HG02852 (cell line): ENCODE results near the gene PA2G4.
A peak's percentile ranks its signal among the peaks of the same experiment; 100 is the strongest.
"Not testable (repeated sequence)": the region's sequence is repeated elsewhere in the genome, so short reads cannot be mapped to it uniquely, and the experiment has no call there.

Experiments used
- ATAC-seq: cut with Tn5 transposase; IDR thresholded peaks from one replicate; pipeline ENCODE4 v1.9.1; 2021; ENCODE audit warnings: mild to moderate bottlenecking, moderate library complexity; ENCODE audit not compliant: unreplicated experiment

The PA2G4 gene

GRCh38 chr12:56104109-56104814 is at the start of gene PA2G4:
Gene PA2G4, plus strand, starts transcription at chr12:56104559. Its CDS starts 179 bp downstream, at chr12:56104738.
- ATAC-seq: peak; percentile 96

DNA sequence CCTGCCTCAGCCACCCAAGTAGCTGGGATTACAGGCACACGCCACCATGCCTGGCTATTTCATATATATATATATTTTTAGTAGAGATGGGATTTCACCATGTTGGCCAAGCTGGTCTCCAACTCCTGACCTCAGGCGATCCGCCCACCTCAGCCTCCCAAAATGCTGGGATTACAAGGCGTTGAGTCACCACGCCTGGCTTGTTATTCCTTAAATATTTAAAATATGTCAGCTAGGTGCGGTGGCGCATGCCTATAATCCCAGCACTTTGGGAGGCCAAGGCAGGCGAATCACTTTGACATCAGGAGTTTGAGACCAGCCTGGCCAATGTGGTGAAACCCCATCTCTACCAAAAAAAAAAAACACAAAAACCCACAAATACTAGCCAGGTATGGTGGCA is 44.4 kb upstream of the PA2G4 start:
- ATAC-seq: not testable (repeated sequence)

GRCh38 chr12:56061982-56062381 is 42.4 kb upstream of the PA2G4 start:
- no peak for ATAC-seq

- ATAC-seq: no peak
Measured at GRCh38 chr12:56062996-56063395, 41.4 kb upstream of the PA2G4 start.

DNA sequence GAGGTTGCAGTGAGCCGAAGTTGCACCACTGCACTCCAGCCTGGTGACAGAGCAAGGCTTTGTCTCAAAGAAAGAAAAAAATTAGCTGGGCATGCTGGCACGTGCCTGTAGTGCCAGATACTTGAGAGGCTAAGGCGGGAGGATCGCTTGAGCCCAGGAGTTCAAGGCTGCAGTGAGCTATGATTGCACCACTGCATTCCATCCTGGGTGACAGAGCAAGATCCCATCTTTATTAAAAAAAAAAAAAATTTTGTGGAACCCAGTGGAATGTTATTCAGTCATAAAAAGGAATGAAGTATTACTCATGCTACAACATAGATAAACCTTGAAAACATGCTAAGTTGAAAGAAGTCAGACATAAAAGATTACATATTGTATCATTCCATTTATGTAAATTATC is 32.7 kb upstream of the PA2G4 start:
- ATAC-seq: no peak

GRCh38 chr12:56074396-56074795 is 30.0 kb upstream of the PA2G4 start:
- no peak for ATAC-seq

GRCh38 chr12:56077966-56078365 is 26.4 kb upstream of the PA2G4 start:
- ATAC-seq: not testable (repeated sequence)

- no peak for ATAC-seq
Measured at GRCh38 chr12:56078427-56078826, 25.9 kb upstream of the PA2G4 start.

DNA sequence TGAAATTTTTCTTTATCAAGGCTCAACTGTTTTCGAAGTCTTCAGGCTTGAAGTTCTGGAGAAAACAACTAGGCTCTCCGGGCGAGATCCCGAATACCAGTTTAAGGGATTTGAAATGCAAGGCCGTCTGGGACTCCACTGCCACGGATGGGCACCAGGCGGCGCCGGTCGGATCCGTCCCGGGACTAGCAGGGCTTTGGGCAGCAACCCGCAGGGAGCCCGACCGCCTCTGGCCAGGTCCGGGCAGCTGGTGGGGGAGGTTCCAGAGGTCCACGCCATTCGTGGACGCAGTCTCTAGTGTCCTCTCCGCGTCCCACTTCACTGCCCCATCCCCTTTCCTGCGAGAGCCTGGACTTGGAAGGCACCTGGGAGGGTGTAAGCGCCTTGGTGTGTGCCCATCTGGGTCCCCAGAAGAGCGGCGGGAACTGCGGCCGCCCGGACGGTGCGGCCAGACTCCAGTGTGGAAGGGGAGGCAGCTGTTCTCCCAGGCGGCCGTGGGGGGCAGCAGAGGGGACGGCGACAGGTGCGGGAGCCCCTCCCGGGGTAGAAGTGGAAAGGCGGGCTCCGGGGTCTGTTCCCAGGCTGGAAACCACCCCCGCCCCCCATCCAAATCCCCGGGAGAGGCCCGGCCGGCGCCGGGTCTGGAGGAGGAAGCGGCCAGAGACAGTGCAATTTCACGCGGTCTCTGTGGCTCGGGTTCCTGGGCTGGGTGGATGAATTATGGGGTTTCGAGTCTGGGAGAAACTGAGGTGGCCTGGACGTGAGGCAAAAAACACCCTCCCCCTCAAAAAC is 25.2 kb upstream of the PA2G4 start:
- ATAC-seq: peak; percentile 48

- peak; percentile 33 for ATAC-seq
Measured at GRCh38 chr12:56079723-56080555, 24.4 kb upstream of the PA2G4 start, which contains the start of gene ERBB3. Gene ERBB3, plus strand, starts transcription at chr12:56080165. Its CDS starts 136 bp downstream, at chr12:56080301.

GRCh38 chr12:56080556-56081138 is 23.7 kb upstream of the PA2G4 start:
- ATAC-seq: no peak

GRCh38 chr12:56081393-56082347 is 22.7 kb upstream of the PA2G4 start:
- no peak for ATAC-seq

GRCh38 chr12:56082382-56082781 is 22.0 kb upstream of the PA2G4 start:
- ATAC-seq: no peak

DNA sequence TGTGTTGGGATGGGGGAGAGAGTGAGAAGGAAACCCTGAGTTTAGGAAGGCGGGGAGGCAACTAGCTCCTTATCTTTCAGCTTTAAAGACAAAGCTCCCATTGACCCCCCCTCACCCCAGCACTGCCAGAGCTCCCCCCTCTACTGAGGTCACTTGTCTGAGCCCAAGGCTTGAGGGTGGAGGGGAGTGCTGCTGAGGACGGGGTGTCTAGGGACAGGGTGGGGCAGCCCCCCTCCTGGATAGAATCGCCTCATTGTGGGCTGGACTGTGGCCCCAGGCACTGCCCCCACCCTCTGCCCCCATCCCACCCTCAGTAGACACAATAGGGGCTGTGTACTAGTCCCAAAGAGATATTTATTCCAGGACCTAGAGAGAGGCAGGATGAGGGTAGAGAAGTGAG is 21.4 kb upstream of the PA2G4 start:
- no peak for ATAC-seq

DNA sequence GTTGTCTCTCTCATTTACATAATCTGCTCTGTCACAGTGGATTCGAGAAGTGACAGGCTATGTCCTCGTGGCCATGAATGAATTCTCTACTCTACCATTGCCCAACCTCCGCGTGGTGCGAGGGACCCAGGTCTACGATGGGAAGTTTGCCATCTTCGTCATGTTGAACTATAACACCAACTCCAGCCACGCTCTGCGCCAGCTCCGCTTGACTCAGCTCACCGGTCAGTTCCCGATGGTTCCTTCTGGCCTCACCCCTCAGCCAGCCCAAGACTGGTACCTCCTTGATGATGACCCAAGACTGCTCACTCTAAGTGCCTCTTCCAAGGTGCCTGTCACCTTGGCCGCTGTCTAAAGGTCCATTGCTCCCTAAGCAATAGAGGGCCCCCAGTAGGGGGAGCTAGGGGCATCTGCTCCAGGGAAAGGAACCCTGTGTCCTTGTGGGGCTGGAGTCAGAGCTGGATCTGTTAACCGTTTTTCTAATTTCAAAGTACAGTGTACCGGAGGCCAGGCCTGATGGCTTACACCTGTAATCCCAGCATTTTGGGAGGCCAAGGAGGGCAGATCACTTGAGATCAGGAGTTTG is 19.3 kb upstream of the PA2G4 start:
- no peak for ATAC-seq

GRCh38 chr12:56086096-56086495 is 18.3 kb upstream of the PA2G4 start:
- ATAC-seq: no peak

GRCh38 chr12:56086608-56087007 is 17.8 kb upstream of the PA2G4 start:
- no peak for ATAC-seq

DNA sequence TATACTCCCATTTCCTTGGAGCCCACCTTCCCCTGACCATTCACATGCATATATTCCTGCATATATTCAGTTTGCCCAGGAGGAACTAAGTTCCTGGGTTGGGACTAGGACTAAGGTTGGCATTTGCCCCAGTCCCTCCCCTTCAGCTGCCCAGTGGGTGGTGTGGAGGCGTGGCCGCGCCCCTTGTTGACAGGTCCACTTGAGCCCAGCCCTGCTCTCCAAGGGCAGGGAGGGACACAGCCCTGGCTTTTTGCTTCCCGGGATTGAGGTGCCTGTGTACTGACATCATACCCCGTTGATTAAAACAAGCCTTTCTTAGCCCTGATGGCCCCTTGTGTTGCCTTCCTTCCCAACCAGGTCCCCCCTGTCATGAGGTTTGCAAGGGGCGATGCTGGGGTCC is 17.1 kb upstream of the PA2G4 start:
- no peak for ATAC-seq

DNA sequence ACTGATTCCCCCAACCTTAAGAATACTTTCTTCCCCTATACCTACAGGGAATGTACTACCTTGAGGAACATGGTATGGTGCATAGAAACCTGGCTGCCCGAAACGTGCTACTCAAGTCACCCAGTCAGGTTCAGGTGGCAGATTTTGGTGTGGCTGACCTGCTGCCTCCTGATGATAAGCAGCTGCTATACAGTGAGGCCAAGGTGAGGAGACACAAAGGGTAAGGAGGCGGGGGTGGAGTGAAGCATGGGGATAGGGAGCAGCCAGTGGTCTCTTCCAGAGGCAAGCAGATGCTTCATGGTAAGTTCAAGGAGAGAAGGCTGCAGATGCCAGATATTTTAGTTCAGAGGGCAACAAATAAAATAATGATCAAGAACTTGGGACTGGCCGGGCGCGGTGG is 6.6 kb upstream of the PA2G4 start:
- no peak for ATAC-seq
